Activated T-cell treated with anti-CD3 and anti-CD28 coated beads, Interleukin-2, amount 50 U/mL, for 4 hours (primary cell): ENCODE measurements around the gene GJA3. TPM values are rescaled to one million over a fixed set of nuclear protein-coding genes. Genes with fewer than 3 reads are reported as not detected.

Experiments used
- total RNA-seq, 3 donors: library from RNA; stranded (reverse); gene quantifications; one replicate each; pipeline ENCODE4 v1.2.1, GENCODE V29; 2021

GJA3 gene
- total RNA-seq, 3 donors from 2014 or later, result 0.08 to 0.53 (median 0.35) TPM

Other genes with a start within 250 kb of the GJA3 start
- 10 to 100 TPM; 26.6 to 38.4 (median 34.4) TPM for gene ZMYM2, start 202.3 kb downstream of the GJA3 start, total RNA-seq
- 1 to 10 TPM; 2.4 to 4.8 (median 4.4) TPM for gene GJB2, start 31.9 kb upstream of the GJA3 start, total RNA-seq
- 1 to 10 TPM; 3.1 to 5.1 (median 3.7) TPM for gene GJB6, start 71.3 kb upstream of the GJA3 start, total RNA-seq